NCI-H187 (cell line): ENCODE data around the gene LGALS7.

Experiments used
- DNase-seq, 2 experiments: peaks; one replicate each; lab custom pipeline; 2025; lab: John Stamatoyannopoulos, UW

LGALS7 gene

DNA sequence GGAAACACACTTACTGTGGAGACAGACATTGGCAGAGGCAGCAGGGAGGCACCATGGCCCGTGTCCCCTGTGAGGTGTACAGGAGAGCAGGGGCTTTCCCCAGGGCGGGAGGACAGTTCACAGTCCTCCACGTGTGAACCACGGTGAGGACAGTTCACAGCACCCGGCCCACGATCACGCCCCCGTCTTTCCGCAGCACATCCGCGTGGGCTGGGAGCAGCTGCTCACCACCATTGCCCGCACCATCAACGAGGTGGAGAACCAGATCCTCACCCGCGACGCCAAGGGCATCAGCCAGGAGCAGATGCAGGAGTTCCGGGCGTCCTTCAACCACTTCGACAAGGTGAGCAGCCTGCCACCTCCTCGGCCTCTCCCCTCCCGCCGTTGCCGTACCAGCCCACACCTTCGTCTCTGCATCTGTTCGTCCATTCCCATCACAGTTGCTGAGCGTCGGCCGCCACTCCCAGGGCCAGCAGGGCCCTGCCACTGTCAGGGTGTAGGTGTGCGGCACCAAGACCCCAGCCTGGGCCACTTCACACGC is 46.5 kb downstream of the LGALS7 start:
- DNase-seq = no peak

DNA sequence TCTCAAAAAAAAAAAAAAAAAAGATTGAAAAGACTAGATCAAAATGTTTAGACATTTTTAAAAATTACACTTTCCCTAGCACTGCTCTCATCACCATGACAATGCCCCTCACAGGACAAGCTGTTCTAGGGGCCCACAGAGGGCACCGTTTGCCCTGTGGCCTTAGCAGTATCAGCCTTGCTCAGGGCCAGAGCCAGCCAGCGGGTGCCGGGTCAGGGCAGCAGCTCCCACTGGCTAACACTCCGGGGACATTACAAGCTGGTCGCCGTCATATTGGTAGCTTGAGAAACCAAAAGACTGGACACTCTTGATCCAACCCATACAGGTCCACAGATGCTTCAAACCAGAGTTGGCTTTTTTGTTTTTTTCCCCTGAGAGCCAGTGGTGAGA is 47.0 kb downstream of the LGALS7 start:
- no peak for DNase-seq

DNA sequence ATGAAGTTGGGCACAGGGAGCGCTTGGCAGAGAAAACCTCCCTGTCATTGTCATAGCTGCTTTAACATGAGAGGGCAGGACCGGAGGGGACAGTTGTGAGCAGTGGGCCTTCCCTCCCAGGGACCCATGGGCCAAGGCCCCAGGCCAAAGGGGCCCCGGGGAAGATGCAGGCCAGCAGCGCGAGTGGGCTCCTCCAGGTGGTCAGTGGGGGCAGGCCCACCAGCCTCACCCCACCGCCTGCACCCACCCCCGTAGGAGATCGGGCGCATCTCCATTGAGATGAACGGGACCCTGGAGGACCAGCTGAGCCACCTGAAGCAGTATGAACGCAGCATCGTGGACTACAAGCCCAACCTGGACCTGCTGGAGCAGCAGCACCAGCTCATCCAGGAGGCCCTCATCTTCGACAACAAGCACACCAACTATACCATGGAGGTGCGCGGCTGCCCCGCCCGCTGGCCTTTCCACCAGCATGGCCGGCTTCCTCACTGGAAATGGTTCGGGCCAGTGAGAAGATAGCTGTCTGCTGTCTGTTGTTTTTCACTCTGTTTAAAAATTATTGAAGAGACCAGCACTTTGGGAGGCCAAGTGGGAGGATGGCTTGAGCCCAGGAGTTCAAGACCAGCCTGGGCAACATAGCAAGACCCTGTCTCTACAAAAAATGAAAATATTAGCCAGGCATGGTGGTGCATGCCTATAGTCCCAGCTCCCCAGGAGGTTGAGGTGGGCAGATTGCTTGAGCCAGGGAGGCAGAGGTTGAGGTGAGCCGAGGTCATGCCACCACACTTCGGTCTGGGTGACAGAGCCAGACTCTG is 47.6 kb downstream of the LGALS7 start:
- DNase-seq = no peak

DNA sequence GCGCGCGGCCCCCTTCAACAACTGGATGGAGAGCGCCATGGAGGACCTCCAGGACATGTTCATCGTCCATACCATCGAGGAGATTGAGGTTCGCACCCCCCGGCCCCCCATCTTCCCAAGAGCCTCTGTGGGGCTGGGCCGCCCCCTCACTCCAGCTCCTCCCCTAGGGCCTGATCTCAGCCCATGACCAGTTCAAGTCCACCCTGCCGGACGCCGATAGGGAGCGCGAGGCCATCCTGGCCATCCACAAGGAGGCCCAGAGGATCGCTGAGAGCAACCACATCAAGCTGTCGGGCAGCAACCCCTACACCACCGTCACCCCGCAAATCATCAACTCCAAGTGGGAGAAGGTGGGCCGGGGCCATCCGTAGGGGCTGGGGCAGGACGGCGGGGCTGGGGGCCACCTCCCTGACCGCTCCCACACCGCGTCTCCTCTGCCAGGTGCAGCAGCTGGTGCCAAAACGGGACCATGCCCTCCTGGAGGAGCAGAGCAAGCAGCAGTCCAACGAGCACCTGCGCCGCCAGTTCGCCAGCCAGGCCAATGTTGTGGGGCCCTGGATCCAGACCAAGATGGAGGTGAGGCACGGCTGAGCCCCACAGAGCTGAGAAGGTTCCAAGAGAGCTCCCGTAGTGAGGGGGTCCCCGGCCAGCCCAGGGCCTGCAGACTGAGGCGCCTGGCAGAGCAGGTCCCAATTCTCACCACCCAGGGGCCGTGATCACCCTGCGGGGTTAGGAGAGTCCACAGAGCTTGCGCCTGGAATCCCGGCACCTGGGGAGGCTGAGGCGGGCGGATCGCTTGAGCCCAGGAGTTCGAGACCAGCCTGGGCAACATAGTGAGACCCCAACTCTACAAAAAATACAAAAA is 49.1 kb downstream of the LGALS7 start:
- DNase-seq = no peak

DNA sequence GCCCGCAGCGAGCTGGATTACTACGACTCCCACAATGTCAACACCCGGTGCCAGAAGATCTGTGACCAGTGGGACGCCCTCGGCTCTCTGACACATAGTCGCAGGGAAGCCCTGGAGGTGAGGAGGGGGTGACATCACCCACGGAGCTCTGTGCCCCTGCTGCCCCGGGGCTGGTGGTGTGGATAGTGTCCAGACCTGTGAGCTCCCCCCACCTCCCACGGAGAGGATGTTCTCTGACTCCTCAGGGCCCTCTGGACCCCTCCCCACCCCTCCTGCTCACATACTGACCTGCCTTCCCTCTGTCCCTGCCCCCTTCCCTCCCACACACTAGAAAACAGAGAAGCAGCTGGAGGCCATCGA is 49.7 kb downstream of the LGALS7 start:
- no peak for DNase-seq

DNA sequence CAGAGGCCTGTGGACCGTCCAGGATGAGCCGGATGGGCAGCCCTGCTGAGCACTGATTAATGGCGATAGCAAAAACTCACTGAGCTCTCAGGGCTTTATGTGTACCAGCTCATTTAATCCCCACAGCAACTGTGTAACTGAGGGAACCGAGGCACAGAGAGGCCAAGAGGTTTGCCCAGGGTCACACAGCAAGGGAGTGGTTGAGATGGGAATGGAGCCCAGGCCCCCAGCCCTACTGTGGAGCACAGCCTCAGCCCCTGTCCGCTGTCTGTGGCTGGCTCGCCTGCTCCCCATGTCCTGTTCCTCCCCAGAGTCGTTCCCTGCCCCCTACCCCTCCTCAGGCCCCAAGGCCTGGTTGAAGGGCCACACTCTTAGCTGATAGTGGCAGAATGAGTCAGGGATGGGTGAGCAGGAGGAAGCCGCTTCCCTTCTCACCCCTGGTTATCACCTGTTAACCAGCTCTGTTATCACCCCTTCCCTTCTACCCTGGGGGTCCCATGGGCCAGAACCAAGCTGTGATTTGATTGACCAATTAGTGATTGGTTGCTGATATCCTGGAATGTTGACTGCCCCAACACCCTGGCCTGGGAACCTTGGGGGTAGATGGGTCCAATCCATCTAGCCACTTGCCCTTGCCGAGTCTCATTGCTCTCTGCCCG is 50.2 kb downstream of the LGALS7 start:
- DNase-seq = no peak

DNA sequence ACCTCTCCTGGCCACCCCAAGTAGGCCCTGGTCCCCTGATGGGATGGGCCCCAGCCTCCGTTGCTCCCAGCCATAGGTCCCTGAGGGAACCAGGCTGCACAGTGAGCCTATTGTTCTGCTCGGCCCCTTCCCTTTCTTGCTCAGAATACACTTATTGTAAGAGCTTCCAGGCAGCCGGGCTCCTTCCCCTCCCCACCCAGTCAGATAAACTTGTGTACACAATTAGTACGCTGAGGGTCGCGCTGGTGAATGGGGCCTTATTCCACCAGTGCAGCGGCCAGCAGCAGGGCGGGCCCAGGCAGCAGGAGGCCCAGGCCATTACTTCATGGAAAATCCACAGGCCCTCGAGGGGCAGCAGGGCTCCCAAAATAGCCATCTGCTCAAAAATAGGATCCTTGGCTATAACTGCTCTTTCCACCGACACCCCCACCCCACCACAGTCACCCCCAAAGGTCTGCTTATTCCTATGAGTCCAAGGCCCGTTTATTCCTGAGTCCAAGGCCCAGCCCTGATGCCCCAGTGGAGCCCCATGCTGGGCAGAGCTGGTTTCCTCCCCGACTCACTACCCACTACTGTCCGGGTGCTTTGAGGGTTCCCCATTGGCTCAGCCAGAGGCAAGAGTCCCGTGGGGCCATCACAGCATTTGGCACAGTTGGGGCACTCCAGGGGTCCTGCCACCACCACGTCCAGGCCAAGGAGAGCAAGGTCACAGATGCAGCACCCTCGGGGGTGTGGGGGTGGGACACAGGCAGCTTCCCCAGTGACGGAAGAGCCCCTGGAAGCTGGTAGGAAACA is 51.1 kb downstream of the LGALS7 start:
- DNase-seq = no peak

DNA sequence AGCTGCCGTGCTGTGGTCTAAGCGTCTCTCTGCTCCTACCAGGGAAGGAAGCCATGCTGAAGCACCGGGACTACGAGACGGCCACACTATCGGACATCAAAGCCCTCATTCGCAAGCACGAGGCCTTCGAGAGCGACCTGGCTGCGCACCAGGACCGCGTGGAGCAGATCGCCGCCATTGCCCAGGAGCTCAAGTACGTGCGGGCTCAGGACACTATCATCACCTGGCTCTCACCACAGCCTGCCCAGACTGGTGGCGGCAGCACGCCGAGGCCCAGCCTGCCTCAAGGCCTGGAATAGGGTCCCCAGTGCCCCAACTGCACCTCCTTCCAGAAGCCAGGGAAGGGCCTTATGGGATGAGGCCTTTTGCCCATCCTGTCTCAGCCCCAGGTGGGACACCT is 51.8 kb downstream of the LGALS7 start:
- no peak for DNase-seq
